ENCODE data around the gene COL19A1. TPM values are rescaled to one million over a fixed set of nuclear protein-coding genes. Genes with fewer than 3 reads are reported as not detected.
A peak's percentile ranks its signal among the peaks of the same experiment; 100 is the strongest.

COL19A1 gene
- polyA plus RNA-seq, 1 of the 3 experiments (the other 2 are of a cell fraction): 0.15 TPM

- no peaks in the 10 kb centered on the region for H3K79me2 ChIP-seq (ENCODE audit: insufficient read depth)
- 54% methylated on average over 2 of the region's 2 CpGs for WGBS (ENCODE audit: low lambda C conversion rate)
- H3K9ac ChIP-seq: no peak overlapping the region
- H4K20me1 ChIP-seq (ENCODE audit: insufficient read depth): no peaks in the 10 kb centered on the region
- ChIA-PET CTCF (interaction anchor here (2.5 kb wide), 1 partner anchor 11 kb away, joined by 22 read pairs; no protein-coding TSS in a partner anchor), POLR2A (no interaction called here)
- no peaks in the 10 kb centered on the region for H3K9me3 ChIP-seq
- no peaks in the 10 kb centered on the region for H3K4me1 ChIP-seq (ENCODE audit: control insufficient read depth in 1 of 2, insufficient read depth in 2 of 2, low read depth in 1 of 2, low read length in 1 of 2)
- no peak overlapping the region for H3K4me2 ChIP-seq
- TF ChIP-seq RFX5 (IDR thresholded peaks at IDR 0.05; ENCODE audit: low read length): no peak
- TF ChIP-seq RCOR1 (IDR thresholded peaks at IDR 0.05; ENCODE audit: low read length): no peak
- TF ChIP-seq RAD21 (IDR thresholded peaks at IDR 0.05; ENCODE audit: low read length): peak; percentile 28
- peak; percentile 38 for TF ChIP-seq CTCF (IDR thresholded peaks at IDR 0.05)
- H3K4me3 ChIP-seq (ENCODE audit: low read depth in 2 of 2, low read length in 1 of 2): no peak overlapping the region
- no peaks in the 10 kb centered on the region for H3F3A ChIP-seq (replicated peaks; ENCODE audit: insufficient read depth)
- DNase-seq: peak; percentile 17
- H2AFZ ChIP-seq (ENCODE audit: low read depth): no peak overlapping the region
- H3K27me3 ChIP-seq (ENCODE audit: insufficient read depth): no peaks in the 10 kb centered on the region
- H3K9me2 ChIP-seq: no peaks in the 10 kb centered on the region
- H3K27ac ChIP-seq (ENCODE audit: low read depth in 2 of 2, low read length in 1 of 2): no peak overlapping the region
- H3K36me3 ChIP-seq (replicated peaks in 1 of 2; ENCODE audit: control insufficient read depth in 1 of 2, insufficient read depth in 2 of 2, low read length in 1 of 2): no peaks in the 10 kb centered on the region
Observed at GRCh38 chr6:70210462-70210861, 344.1 kb downstream of the COL19A1 start.

DNA sequence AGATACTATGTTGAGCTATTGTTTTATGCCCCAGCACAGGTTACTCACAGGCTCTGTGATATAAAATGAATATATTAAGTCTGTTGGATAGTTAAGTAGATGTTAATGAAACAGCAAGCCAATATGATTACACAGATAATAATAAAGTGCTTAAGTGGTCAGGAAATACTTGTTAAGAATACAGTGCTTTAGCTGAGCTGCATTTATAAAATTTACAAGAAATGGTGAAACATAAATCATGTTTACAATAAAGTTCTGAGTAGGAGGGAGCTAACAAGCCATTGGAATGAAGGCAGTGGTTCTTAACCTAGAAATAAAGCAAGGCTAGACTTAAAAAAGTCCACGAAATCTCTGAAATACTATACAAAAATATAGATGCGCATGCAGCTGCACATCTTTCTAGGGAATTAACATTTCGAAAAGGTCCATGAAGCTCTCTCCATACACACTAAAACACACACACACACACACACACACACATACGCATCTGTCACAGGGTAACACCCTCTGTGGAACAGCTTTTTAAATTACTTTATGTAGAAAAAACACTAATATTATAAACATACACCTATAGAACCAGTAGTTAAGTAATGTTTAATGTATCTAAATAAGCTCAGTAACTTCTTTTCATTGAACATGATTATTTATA is 349.2 kb downstream of the COL19A1 start:
- no peak for TF ChIP-seq TEAD4 (IDR thresholded peaks at IDR 0.05; ENCODE audit: borderline replicate concordance, insufficient read depth)
- TF ChIP-seq EP300 (IDR thresholded peaks at IDR 0.05; ENCODE audit: borderline replicate concordance in 1 of 2, low read depth in 1 of 2, low read length in 1 of 2): no peak
- TF ChIP-seq MXI1 (IDR thresholded peaks at IDR 0.05; ENCODE audit: low read depth, low read length): no peak
- TF ChIP-seq MAX (IDR thresholded peaks at IDR 0.05; ENCODE audit: low read depth): no peak
- no peak for TF ChIP-seq GABPA (IDR thresholded peaks at IDR 0.05; ENCODE audit: low read depth)
- TF ChIP-seq, protein P1, sequence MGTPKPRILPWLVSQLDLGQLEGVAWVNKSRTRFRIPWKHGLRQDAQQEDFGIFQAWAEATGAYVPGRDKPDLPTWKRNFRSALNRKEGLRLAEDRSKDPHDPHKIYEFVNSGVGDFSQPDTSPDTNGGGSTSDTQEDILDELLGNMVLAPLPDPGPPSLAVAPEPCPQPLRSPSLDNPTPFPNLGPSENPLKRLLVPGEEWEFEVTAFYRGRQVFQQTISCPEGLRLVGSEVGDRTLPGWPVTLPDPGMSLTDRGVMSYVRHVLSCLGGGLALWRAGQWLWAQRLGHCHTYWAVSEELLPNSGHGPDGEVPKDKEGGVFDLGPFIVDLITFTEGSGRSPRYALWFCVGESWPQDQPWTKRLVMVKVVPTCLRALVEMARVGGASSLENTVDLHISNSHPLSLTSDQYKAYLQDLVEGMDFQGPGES (IDR thresholded peaks at IDR 0.05; ENCODE audit: low read depth, low read length): no peak
- TF ChIP-seq NRF1 (IDR thresholded peaks at IDR 0.05; ENCODE audit: low read depth, low read length): no peak
- no peak for TF ChIP-seq FOSL2 (IDR thresholded peaks at IDR 0.05; ENCODE audit: borderline replicate concordance, low read depth)
- ChIA-PET CTCF (interaction anchor here (0.6 to 2.8 kb wide), 6 partner anchors 9 to 740 kb away, joined by 3 to 14 read pairs (median 4); no protein-coding TSS in a partner anchor), POLR2A (no interaction called here)

More for the DNA sequence above, 349.2 kb downstream of the COL19A1 start:
- WGBS (ENCODE audit: low lambda C conversion rate): 60% methylated on average over 4 of the region's 4 CpGs
- H3K36me3 ChIP-seq (replicated peaks in 1 of 2; ENCODE audit: control insufficient read depth in 1 of 2, insufficient read depth in 2 of 2, low read length in 1 of 2): no peaks in the 10 kb centered on the region
- H3K79me2 ChIP-seq (ENCODE audit: insufficient read depth): no peaks in the 10 kb centered on the region
- H3K4me3 ChIP-seq (ENCODE audit: low read depth in 2 of 2, low read length in 1 of 2): no peak overlapping the region
- no peaks in the 10 kb centered on the region for H3K27me3 ChIP-seq (ENCODE audit: insufficient read depth)
- no peak overlapping the region for H3K27ac ChIP-seq (ENCODE audit: low read depth in 2 of 2, low read length in 1 of 2)
- no peak overlapping the region for H3K9ac ChIP-seq
- H3F3A ChIP-seq (replicated peaks; ENCODE audit: insufficient read depth): no peaks in the 10 kb centered on the region
- no peak for DNase-seq
- no peaks in the 10 kb centered on the region for H3K9me2 ChIP-seq
- H3K4me2 ChIP-seq: no peak overlapping the region
- no peak overlapping the region for H2AFZ ChIP-seq (ENCODE audit: low read depth)
- no peaks in the 10 kb centered on the region for H3K4me1 ChIP-seq (ENCODE audit: control insufficient read depth in 1 of 2, insufficient read depth in 2 of 2, low read depth in 1 of 2, low read length in 1 of 2)
- no peaks in the 10 kb centered on the region for H4K20me1 ChIP-seq (ENCODE audit: insufficient read depth)
- H3K9me3 ChIP-seq: no peaks in the 10 kb centered on the region

Data from SK-N-SH (cell line).